GDM1 (cell line): ENCODE data around the gene ABHD2.
"Not testable (repeated sequence)": the region's sequence is repeated elsewhere in the genome, so short reads cannot be mapped to it uniquely, and the experiment has no call there.

Experiments used
- DNase-seq: peaks from one replicate; lab custom pipeline; 2025; lab: John Stamatoyannopoulos, UW

The ABHD2 gene

DNA sequence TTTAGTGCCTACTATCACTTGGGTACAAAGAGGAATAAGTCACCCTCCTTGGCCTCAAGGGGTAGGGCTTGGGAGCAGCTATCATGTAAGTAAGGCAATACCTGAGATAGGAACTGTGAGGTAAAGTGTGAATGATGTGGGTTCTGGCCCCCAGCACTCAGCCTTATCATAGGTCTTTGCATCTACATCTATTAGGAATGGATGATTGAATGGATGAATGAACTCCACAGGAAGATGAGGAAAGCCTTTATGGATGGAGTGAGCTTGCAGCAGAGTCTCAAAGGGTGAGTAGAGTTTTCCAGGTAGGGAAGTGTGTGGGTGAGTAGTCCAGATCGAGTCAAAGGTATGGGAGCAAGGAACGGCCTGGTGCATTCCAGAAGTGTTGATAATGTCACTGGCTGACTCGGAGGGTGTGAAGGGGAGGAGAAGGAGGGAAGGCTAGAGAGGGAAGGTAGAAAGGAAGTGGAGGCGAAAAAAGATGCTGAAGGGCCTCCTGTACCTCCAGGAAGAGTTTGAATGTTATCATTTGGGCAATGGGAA is 13.1 kb upstream of the ABHD2 start:
- no peak for DNase-seq

GRCh38 chr15:89075846-89076245 is 12.4 kb upstream of the ABHD2 start:
- peak; percentile 42 for DNase-seq

DNA sequence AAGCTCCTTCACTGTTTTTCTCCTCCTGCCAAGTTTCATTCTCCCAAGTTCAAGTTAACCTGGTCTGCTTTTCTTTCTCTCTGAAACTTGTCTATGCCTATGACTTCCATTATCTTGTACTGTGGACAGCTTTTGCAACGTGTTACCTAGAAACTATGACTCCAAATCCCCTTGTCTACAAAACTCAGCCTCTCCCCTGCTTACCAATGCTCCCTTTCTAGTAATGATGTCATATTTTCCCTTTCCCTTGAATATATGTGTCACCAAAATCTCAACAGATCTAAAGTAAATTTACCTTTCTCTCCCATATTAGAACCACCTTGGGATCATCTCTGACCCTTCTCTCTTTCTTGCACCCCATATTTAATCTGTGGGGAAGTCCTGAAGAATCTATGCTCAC is 10.5 kb upstream of the ABHD2 start:
- DNase-seq: no peak

DNA sequence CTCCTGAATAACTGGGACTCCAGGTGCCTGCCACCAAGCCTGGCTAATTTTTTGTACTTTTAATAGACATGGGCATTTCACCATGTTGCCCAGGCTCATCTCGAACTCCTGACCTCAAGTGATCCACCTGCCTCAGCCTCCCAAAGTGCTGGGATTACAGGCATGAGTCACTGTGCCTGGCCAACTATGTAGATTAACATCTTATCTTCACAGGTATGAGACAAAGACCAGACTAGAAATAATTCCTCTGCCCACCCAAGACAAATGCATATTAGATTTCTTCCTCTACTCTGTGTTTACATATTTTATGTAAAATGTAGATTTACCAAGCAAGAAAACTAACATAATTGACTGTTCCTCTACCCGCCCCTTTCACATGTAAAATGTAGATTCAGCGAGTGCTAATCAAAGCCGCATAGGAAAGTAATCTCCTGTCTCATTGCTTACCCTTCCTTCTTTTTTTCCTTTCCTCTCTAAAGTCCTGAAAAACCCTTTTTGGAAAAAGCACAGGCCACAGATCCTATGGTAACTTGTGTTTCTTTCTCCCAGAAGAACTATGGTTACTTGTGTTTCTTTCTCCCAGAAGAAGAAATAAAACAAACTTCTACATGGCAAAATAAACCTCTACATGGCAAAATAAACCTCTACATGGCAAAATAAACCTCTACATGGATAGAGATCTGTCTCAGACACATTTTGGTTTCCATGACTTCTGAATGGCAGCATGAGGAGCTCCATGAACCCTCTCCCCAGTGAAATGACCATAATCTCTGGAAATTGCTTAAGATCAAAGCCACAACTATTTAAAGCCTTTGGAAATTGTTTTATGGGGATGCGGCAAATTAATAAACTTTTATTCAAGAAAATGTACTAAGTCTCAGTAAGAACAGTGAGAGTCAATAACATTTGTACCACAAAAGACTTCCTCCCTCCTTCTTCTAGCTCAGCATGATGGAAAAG is 9.1 kb upstream of the ABHD2 start:
- no peak for DNase-seq

DNA sequence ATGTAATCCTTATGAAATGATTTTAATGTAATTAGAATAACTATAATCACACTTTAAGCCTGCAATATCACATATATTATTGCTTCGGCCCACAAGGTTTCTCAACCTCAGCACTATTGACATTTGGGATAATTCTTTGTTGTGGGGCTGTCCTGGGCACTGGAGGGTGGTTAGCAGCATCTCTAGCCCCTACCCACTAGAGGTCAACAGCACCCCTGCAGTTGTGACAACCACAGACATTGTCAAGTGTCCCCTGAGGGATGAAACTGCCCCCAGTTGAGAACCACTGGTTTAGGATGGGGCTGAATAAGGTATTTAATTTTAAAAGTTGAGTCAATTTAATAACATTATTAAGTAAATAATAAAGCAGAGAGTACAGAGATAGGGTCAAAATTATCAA is 6.4 kb upstream of the ABHD2 start:
- no peak for DNase-seq

DNA sequence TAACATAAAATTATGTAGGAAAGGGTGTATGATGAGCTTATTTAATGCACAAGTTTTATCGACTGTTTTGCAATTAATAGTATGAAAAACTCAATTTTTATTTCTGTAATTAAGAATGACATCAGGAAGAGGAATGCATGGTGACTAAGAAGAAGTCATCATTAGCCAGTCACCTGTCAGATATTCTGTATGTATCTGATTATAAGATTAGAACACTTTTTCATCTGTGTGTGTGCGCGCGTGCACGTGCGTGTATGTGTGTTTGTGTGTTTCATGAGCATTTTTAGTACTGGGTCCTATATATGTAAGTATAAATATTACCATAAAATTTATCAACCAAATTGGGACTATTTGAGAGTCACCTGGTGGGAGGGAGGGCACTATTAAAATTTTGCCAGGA is 5.0 kb upstream of the ABHD2 start:
- no peak for DNase-seq

DNA sequence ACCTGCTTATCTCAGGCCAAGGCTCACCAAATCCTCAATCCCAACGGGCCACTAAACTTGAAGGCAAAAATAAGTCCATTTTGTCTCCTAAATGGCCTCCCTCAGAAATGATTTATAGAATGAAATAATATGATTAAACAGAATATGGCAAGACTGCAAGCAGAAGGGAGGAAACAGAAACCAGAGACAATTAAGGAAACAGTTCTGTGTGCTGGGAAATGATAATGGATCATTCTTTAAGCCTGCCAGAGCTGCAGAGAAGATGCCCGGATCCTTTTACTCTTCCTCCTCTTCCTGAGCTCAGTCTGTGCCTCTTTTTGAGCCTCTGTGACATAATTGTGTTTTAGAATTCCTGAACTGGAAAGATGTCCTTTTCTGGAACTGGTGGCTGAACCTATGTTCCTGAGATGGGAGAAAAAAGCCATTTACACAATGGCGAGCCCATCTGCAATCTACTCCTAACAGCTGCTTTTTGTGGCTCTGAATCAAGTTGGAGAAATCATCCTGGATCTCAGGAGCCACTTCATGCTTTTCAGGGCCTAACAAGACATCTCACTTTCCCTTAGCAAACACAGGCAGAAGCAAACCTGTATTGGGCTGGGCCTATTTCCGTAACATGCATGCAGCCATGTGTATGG is 2.8 kb upstream of the ABHD2 start:
- DNase-seq: peak; percentile 8

DNA sequence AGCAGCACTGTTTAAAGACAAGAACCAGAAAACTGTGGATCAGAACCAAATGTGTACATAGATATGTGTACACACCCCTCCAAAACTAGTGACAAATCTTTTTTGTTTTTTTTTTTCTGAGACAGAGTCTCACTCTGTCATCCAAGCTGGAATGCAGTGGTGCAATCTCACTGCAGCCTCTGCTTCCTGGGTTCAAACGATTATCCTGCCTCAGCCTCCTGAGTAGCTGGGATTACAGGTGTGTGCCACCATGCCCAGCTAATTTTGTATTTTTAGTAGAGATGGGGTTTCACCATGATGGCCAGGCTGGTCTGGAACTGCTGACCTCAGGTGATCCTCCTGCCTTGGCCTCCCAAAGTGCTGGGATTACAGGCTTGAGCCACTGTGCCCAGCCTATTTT is 2.3 kb upstream of the ABHD2 start:
- not testable (repeated sequence) for DNase-seq

DNA sequence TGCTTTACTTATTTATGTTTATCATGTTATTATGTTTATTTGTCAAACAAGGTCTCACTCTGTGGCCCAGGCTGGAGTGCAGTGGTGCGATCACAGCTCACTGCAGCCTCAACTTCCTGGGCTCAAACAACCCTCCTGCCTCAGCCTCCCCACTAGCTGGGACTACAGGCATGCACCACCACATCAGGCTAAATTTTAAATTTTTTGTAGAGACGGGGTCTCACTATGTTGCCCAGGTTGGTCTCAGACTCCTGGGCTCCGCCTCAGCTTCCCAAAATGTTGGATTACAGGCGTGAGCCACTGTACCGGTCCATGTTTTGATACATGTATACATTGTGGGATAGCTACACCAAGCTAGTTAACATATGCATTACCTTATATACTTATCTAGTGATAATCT is 1.9 kb upstream of the ABHD2 start:
- not testable (repeated sequence) for DNase-seq

GRCh38 chr15:89087161-89087829 is 961 bp upstream of the ABHD2 start:
- no peak for DNase-seq

DNA sequence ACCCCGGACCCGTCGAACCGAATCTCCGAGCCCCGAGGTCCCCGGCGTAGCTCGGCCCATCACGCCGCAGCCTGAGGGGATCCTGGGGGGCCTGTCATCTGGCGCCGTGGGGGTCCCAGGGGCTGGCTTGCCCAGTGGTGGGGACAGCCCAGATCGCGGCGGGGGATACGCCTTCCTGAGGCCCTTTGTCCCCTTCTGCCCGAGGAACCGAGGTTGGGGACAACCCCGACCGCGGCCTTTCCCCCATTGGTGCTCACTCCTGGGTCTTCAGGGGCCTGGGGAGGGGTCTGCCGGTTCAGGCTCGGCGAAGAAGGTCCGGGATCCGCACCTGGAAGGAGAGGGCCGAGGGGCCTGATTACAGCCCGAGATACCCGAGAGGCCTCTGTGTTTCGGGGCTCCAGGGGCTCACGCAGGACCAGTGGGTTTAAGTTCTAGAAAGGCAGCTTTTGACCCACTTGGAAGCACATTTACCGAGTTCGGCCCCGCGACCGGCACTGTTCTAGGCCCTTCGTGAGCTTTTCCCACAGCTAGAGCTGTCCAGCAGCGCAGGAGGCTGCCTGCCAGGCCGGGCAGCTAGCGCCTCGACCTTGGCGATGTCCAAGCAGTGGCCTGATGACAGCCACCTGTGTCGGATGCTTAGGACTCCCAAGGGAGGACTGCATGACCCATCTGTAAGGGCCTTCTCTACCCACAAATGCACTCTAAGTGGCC is 504 bp downstream of the ABHD2 start:
- DNase-seq: no peak

- no peak for DNase-seq
These were observed 1.3 kb downstream of the ABHD2 start for GRCh38 chr15:89089316-89090230.

DNA sequence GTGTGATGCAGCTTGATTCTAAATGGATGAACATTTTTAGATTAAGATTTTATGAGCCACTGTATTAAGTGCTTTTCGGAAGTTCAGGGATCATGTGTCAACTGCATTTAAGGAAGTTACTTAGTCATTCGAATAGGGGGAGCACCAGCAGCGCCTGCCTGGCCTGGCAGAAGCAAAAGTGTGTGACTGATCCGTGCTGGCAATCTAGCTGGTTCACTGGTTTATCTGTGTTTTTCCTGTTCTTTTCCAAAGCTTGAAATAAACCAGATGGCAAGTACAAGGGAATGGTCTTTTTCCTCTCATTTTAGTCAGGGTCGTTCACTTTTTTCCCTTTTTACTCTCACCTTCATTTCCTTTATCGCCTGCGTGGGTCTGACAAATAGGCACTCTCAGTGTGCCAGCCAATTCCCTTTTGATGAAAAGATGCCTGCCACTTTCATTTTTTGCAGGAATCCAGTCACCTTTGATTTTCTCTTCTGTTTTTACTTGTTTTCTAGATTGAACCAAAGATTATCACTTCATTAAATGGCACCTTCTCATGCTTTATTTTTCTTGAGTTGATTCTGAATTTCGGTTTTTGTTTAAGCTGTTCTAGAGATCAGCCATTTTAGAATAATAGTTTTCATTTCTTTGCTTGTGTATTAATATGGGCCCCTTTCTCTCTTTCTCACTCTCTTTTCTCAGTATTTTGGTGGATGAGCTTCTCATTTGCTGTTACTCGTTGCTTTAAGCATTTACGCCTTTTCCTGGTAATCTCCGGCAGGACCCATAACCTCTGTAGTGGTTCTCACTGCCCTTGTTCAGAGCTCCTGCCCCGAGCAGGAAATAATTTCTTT is 2.8 kb downstream of the ABHD2 start:
- peak; percentile 55 for DNase-seq

DNA sequence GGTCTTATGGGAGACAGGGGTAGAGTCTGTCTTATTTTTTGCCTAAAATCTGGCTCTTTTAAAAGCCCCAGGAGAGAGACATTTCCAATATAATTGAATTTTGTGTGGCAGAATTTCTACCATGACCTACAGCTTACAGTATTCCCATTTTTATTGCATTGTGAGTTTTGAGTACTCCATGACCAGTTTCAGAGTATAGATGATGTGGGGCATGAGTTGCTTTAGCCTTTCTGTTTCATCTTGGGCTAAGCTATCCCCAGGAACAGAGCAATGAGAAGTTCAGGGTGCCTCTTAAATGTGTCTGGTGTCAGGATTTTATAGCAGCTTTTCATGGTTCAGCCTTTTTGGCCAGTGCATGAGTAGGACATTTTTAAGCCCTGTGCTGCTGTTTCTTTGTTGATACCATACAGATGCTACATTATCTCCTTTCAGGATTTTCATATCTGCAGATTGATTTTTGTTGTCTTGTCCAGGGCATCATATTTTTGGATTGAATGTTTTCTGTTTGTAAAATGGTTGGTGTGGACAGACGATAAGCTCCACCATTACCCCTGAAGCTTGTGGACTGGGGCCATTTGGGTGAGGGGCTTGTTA is 3.5 kb downstream of the ABHD2 start:
- no peak for DNase-seq

DNA sequence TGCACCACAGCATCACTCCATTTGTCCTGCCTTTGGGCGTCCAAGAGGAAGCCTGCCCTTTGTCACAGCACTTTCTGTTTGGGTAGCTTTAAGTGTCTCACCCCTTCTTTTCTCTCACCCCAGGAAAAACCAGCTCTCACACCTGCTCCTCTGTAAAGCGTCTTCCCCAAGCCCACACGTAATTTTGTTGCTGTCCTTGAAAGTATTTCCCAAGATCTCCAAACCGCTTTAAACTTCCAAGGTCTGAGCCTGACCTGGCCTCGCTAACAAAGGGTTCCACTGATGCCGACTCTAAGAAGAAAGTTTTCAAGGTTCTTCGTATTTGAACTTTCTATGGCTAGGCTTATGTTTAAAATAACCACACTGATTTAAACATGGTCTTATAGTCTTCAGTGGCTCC is 5.3 kb downstream of the ABHD2 start:
- DNase-seq: no peak

DNA sequence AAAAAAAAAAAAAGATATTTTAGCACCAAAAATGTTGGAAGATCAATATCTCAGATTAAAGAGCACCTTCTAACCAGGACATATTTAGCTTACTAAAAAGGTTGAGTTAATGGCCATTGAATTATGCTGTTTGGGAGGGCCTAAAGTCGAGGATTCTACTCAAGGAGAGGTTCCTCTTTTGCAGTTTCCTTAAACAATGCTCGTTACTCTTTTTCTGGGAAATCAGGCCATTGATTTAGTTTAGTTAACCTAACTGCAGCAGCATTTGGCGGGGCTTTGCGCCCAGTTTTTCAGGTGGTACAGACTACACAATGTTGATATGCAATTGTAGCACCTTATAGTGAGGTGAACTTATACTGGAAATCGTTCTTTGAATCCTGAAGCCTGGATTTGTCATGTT is 6.8 kb downstream of the ABHD2 start:
- DNase-seq: no peak

DNA sequence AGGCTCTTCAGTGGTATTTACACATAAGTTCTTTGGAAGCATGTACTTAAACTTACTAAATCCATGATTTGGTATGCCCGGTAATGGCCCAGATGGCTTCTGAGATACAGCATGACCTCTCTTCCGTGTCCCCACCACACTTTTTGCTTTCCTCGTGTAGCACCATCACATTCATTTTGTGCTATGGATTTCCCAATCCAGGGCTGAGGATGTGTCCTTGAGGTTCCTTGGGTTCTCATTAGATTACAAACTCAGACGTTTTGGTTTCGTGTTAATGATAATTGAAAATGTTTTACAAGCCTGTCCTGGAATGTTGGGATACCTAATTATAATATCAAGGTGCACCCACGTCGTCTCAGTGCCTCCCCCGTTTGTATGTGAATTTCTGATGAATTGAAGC is 7.3 kb downstream of the ABHD2 start:
- DNase-seq: no peak

DNA sequence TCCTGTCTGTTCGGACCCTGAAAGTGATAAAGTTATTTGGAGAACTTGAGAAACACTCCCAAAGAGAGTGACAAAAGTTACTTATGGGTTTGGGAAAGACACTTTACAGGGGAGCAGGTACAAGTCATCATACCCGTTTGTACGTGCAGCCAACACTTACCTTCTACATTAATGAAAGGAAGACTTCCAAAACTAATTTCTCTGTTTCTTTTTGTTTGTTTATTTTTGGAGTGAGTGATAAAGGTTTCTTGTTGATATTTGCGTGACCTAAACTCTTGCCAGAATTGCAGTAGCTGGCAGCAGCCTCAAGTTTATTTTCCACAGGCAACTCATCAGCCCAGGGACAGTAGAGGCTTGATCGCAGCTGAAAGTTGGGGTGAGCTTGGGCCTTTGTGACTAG is 8.4 kb downstream of the ABHD2 start:
- no peak for DNase-seq

DNA sequence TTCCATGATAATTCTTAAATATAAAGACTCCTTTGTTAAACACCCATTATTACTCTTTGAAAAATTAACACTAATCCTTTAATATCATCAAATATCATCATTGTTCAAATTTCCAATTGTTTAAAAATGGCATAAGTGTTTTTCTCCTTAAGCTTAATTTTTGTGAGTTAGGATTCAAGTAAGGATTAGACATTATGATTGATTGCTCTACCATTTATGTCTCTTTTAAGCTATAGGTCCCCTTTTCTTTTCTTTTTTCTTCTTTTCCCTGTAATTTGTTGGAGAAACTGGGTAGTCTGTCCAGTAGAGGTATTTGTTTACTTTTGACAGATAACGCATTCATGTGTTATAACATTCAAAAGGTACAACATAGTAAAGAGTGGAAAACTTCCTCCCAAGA is 9.1 kb downstream of the ABHD2 start:
- no peak for DNase-seq

GRCh38 chr15:89098281-89098680 is 10.0 kb downstream of the ABHD2 start:
- no peak for DNase-seq
